Forelimb muscle (tissue), 1 donor: ENCODE measurements around the gene PRSS35. TPM values are rescaled to one million over a fixed set of nuclear protein-coding genes. Genes with fewer than 3 reads are reported as not detected.
A peak's percentile ranks its signal among the peaks of the same experiment; 100 is the strongest.
"Not testable (repeated sequence)": the region's sequence is repeated elsewhere in the genome, so short reads cannot be mapped to it uniquely, and the experiment has no call there.

Source experiments
- DNase-seq: peaks from one replicate; pipeline ENCODE4 v3.0.0-alpha.2; 2013; ENCODE audit warnings: low read depth
- polyA plus RNA-seq: library from polyadenylated mRNA; unstranded; fragments of 120-200 nt; gene quantifications from one replicate; pipeline ENCODE4 v1.2.1, GENCODE V29; 2013; ENCODE audit not compliant: insufficient read length

PRSS35 gene
- polyA plus RNA-seq, 1 donor = 18.8 TPM

- peak; percentile 44 for DNase-seq
Measured at GRCh38 chr6:83514866-83515466, 2.6 kb downstream of the PRSS35 start.

GRCh38 chr6:83517500-83517899, 5.2 kb downstream of the PRSS35 start:
- DNase-seq = no peak

- DNase-seq = no peak
Measured at GRCh38 chr6:83518816-83519480, 6.6 kb downstream of the PRSS35 start.

GRCh38 chr6:83536034-83536646, 23.8 kb downstream of the PRSS35 start:
- no peak for DNase-seq

GRCh38 chr6:83536647-83537589, 24.6 kb downstream of the PRSS35 start:
- DNase-seq = no peak

- DNase-seq = no peak
Measured at GRCh38 chr6:83539678-83540077, 27.3 kb downstream of the PRSS35 start.

- no peak for DNase-seq
Measured at GRCh38 chr6:83546636-83547035, 34.3 kb downstream of the PRSS35 start.

- not testable (repeated sequence) for DNase-seq
Measured at GRCh38 chr6:83550482-83550881, 38.1 kb downstream of the PRSS35 start.

- DNase-seq = not testable (repeated sequence)
Measured at GRCh38 chr6:83551748-83552147, 39.4 kb downstream of the PRSS35 start.

- DNase-seq = no peak
Measured at GRCh38 chr6:83556871-83557270, 44.5 kb downstream of the PRSS35 start.

- DNase-seq = no peak
Measured at GRCh38 chr6:83558975-83559374, 46.6 kb downstream of the PRSS35 start.

GRCh38 chr6:83571663-83572185, 59.4 kb downstream of the PRSS35 start:
- DNase-seq = not testable (repeated sequence)

GRCh38 chr6:83574783-83575182, 62.4 kb downstream of the PRSS35 start:
- no peak for DNase-seq

Other genes starting within 250 kb of the PRSS35 start
- gene ME1, start 81.5 kb upstream of the PRSS35 start, polyA plus RNA-seq = 1.6 TPM
- 1.8 TPM for gene SNAP91, start 196.6 kb downstream of the PRSS35 start, polyA plus RNA-seq